Immature natural killer cell (primary cell): ENCODE data around the gene HS6ST3. TPM values are rescaled to one million over a fixed set of nuclear protein-coding genes. Genes with fewer than 3 reads are reported as not detected.

Experiments
- DNase-seq, 3 donors: peaks; one replicate each; pipeline ENCODE4 v3.0.0; 2022; ENCODE audit warnings: mixed read lengths in 1 of 3
- H3K27ac Mint-ChIP-seq, 6 donors: one replicate each; pipeline ENCODE4 v1.8.0; 2020; ENCODE audit warnings: mixed read lengths in 6 of 6, mild to moderate bottlenecking in 5 of 6, inconsistent platforms in 4 of 6, moderate library complexity in 3 of 6
- H3K27me3 Mint-ChIP-seq, 3 donors: one replicate each; pipeline ENCODE4 v1.8.0; 2020 to 2021; ENCODE audit warnings: low read depth in 3 of 3, mild to moderate bottlenecking in 3 of 3, mixed read lengths in 3 of 3, moderate library complexity in 3 of 3, inconsistent platforms in 1 of 3
- H3K36me3 Mint-ChIP-seq, 3 donors: one replicate each; pipeline ENCODE4 v1.8.0; 2020; ENCODE audit warnings: mixed read lengths in 3 of 3, inconsistent platforms in 2 of 3, mild to moderate bottlenecking in 2 of 3
- H3K4me1 Mint-ChIP-seq, 2 donors: one replicate each; pipeline ENCODE4 v1.8.0; 2020; ENCODE audit warnings: inconsistent platforms in 2 of 2, mild to moderate bottlenecking in 2 of 2, mixed read lengths in 2 of 2, moderate library complexity in 1 of 2
- H3K4me3 Mint-ChIP-seq, 5 donors: one replicate each; pipeline ENCODE4 v1.8.0; 2020; ENCODE audit warnings: mild to moderate bottlenecking in 5 of 5, mixed read lengths in 5 of 5, inconsistent platforms in 3 of 5, moderate library complexity in 3 of 5
- H3K9me3 Mint-ChIP-seq, 6 donors: one replicate each; pipeline ENCODE4 v1.8.0; 2020; ENCODE audit warnings: mild to moderate bottlenecking in 6 of 6, mixed read lengths in 6 of 6, inconsistent platforms in 4 of 6, moderate library complexity in 3 of 6
- polyA plus RNA-seq, 3 donors: library from polyadenylated mRNA; unstranded; fragments of 300-500 nt; fragmentation: Illumina TruSeq; gene quantifications; one replicate each; pipeline ENCODE4 v1.2.3, GENCODE V29; 2021

HS6ST3 gene
- polyA plus RNA-seq, 3 donors from 2014 or later: not detected

DNA sequence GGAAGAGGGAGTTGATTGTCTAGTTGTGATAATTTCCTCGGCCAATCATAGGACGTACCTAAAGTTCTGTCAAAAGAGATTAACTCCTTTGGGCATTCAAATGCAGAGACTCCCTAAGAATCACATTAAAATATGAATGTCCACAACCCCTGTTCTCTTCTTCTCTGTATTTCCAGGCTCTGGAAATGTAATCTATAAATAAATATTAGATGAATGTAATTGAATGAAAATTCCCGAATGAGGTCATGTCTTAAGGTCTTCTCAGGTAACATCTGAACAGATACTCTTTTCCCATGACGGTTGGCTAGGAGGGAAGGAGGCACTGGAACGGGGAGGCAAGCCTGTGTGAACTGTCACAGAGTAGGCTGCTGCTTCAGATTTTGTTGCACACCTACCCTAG lies 759.2 kb downstream of the HS6ST3 start:
- Mint-ChIP-seq H3K36me3 (no peaks in the 10 kb centered on the region), H3K9me3 (peaks cover 2 to 29% (median 7%) of the 10 kb centered on the region in 6 donors), H3K27me3 (no peaks in the 10 kb centered on the region), H3K4me3 (no peak overlapping the region), H3K4me1 (no peaks in the 10 kb centered on the region), H3K27ac (no peak overlapping the region)
- DNase-seq: no peak

DNA sequence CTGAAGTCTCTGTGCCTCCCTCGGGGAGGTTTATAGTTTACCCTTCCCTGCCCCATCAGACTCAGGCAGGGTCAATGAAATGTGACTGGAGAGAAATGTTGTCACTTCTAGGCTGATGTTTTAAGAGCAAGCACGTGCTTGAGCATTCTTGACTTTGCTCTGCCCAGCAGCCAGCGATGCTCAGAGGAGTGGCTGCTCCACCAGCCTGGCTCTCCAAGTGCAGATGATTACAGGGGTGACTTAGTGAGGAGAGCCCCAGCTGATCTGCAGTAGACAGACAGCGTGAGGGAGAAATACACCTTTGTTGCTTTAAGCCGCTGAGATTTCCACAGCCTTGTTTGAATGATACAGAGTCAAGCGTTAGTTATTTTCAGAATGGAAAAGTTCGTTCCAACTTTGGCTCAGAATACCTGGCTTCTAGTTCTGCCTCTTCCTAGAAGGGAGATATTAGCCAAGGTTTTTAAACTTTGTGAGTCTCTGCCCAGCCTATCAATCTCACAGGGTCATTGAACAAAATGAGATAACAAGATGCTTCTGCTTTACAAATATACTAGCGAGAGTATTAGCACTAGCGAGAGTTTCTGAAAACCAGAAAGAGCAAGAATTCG lies 760.7 kb downstream of the HS6ST3 start:
- H3K27me3 Mint-ChIP-seq: no peaks in the 10 kb centered on the region
- no peaks in the 10 kb centered on the region for H3K36me3 Mint-ChIP-seq
- no peak overlapping the region for H3K27ac Mint-ChIP-seq
- no peak overlapping the region for H3K4me3 Mint-ChIP-seq
- no peaks in the 10 kb centered on the region for H3K4me1 Mint-ChIP-seq
- H3K9me3 Mint-ChIP-seq: peaks cover 2 to 35% (median 6%) of the 10 kb centered on the region in 6 donors
- no peak for DNase-seq

DNA sequence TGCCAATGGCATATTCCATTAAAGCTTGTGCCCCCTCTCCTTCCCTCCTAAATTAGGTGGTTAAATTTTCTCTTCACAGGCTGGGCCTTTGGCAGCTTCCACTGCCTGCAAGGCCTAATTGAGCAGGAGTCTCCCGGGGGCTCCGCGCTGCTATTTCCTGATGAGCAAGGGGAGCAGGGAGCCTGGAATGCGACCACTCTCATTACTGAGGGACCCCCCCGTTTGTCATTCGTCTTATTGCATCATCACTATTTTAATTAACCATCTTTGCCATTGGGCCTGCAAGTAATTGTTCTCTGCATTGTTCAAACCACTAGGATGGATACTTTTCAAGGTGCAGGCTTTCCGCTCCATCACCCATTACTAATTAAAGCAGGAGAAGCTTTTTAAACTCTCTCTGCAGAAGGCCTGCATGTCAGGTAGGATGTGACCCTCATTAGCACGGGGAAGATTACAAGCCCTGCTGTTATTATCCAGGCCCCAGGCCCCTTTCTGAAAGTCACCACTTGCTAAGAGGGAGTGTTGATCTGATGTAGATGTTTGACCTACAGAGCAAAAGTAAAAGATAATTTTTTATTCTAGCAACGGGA lies 762.0 kb downstream of the HS6ST3 start:
- Mint-ChIP-seq H3K9me3 (peaks cover 2 to 32% (median 6%) of the 10 kb centered on the region in 6 donors), H3K4me3 (no peak overlapping the region), H3K27ac (no peak overlapping the region), H3K27me3 (no peaks in the 10 kb centered on the region), H3K36me3 (no peaks in the 10 kb centered on the region), H3K4me1 (no peaks in the 10 kb centered on the region)
- DNase-seq: no peak

DNA sequence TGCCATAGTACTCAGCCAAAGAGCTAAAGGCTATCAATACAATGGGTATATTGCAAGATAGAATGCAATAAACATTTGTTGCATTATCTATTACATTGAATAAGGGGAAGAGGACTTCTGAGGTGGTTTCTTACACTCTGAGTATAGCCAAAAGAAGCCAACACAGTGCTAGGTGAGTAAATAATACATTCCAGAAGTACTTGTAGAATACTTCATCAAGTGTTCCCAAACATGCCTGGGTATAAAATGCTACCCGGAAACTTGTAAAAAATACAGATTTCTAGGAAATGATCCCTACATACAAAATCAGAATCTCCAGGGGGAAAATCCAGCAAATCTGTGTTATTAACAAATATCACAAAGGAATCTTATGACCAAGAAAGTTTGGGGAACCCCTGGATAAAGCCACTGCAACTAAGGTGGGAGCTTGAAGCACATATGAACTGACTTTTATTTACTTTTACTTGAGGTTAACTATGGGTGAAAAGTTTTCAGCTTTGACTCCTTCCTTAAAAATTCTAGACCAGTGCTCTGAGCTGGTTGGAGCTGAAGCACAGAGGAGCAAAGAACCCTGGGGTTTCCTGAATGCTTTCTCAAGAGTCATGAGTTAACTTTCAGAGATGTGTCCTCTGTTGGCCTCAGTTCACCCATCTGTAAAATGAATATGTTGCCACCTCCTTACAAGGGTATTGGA lies 768.4 kb downstream of the HS6ST3 start:
- no peak for DNase-seq
- H3K9me3 Mint-ChIP-seq: peaks cover 0 to 6% (median 3%) of the 10 kb centered on the region in 6 donors
- no peak overlapping the region for H3K27ac Mint-ChIP-seq
- H3K4me3 Mint-ChIP-seq: no peak overlapping the region
- H3K27me3 Mint-ChIP-seq: no peaks in the 10 kb centered on the region
- no peaks in the 10 kb centered on the region for H3K36me3 Mint-ChIP-seq
- no peaks in the 10 kb centered on the region for H3K4me1 Mint-ChIP-seq

DNA sequence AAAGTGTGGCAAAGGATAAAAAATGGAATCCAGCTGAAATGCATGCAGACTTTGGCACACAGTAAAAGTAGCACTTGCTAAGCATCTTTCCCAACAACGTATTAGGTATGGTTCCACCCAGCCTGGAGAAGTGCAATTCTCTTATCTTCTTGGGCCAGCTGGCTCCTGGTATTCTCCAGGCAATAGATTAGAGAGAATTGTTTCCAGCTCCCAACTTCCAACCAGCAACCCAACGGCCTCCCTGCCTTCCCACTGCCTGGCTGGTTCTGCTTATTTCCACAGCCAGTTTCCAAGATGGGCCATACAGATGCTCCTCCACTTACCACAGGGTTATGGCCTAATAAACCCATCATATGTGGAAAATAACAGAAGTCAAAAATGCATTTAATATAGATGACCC lies 771.0 kb downstream of the HS6ST3 start:
- peaks cover 0 to 8% (median under 1%) of the 10 kb centered on the region in 6 donors for H3K9me3 Mint-ChIP-seq
- DNase-seq: no peak
- no peak overlapping the region for H3K27ac Mint-ChIP-seq
- no peaks in the 10 kb centered on the region for H3K36me3 Mint-ChIP-seq
- no peaks in the 10 kb centered on the region for H3K27me3 Mint-ChIP-seq
- H3K4me3 Mint-ChIP-seq: no peak overlapping the region
- no peaks in the 10 kb centered on the region for H3K4me1 Mint-ChIP-seq

DNA sequence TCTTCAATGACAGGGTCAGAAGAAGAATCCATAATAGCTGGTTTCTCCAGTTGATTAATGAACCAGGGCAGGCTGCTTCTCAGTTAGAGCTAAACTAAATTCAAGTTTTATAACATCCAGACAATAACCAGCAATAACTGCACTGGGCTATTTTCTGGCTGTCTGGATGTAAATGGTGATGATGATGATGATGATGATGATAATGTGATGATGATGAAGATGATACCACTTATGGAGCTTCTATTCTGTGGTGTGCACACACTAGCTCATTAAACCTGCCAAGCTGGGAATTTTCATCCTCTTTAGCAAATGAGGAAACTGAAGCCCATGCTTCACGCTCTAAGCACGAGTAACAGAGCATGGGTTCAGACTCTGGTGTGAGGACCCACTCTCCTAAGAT lies 772.2 kb downstream of the HS6ST3 start:
- H3K36me3 Mint-ChIP-seq: no peaks in the 10 kb centered on the region
- no peak overlapping the region for H3K4me3 Mint-ChIP-seq
- peaks cover 0 to 14% (median under 1%) of the 10 kb centered on the region in 6 donors for H3K9me3 Mint-ChIP-seq
- DNase-seq: no peak
- H3K27me3 Mint-ChIP-seq: no peaks in the 10 kb centered on the region
- no peak overlapping the region for H3K27ac Mint-ChIP-seq
- H3K4me1 Mint-ChIP-seq: no peaks in the 10 kb centered on the region

DNA sequence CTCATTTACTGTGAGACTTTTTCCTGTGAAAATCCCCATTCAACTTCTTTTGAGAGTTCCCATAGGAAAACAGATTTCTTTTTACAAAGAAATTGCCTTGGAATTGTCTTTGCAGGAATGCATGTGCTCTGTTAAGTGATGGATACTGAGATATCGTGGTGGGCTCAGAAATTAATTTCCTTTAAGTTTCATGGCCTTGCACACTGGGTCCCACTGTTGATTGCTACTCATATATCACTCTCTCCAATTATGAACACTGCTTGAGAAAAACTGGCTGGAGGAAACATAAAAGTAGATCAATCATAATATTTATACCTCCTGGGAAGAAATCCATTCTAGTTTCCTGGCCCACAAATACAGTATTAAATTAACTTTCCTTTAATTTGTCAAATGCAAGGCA lies 773.1 kb downstream of the HS6ST3 start:
- no peak for DNase-seq
- Mint-ChIP-seq H3K4me3 (no peak overlapping the region), H3K36me3 (no peaks in the 10 kb centered on the region), H3K4me1 (no peaks in the 10 kb centered on the region), H3K27ac (no peak overlapping the region), H3K9me3 (peaks cover 0 to 14% (median 4%) of the 10 kb centered on the region in 6 donors), H3K27me3 (no peaks in the 10 kb centered on the region)

DNA sequence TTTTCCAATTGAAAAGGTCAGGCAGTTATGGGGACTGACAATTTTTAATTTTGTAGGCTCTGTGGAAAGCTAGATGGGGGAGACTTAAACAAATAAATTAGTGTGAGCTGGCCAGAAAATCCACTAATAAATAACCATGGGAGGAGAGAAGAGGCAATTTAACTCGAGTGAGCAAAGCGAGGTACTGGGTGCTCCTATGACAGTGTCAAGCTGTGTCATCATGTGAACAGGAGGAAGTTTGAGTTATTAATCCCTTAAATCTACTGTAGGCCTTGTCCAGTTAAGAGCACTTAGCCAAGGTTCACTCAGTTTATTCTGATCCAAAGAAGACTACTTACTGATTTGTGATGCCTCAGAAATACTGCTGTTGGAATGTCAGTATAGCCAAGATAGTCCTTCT lies 781.6 kb downstream of the HS6ST3 start:
- Mint-ChIP-seq H3K4me1 (no peaks in the 10 kb centered on the region), H3K27ac (no peak overlapping the region), H3K36me3 (no peaks in the 10 kb centered on the region), H3K27me3 (peaks cover 0 to 1% (median 0%) of the 10 kb centered on the region in 3 donors), H3K9me3 (peaks cover 0 to 19% (median 11%) of the 10 kb centered on the region in 6 donors), H3K4me3 (no peak overlapping the region)
- DNase-seq: no peak

DNA sequence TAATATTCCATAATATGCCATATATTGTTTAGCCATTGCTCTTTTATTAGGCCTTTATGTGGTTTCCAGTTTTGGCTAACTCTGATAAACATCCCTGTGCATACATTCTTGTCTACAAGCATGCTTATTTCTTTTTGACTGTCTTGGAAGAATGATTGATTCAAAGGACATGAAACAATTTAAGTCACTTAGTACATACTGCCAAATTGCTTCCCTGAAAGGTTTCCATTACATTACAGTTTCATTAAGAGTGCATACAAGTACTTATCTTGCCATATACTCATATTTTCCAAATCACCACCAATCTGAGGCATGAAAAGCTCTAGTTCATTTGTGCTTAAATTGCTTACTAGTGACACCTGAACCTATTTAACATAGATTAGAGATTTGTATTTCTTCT lies 790.5 kb downstream of the HS6ST3 start:
- H3K27ac Mint-ChIP-seq: no peak overlapping the region
- DNase-seq: no peak
- no peak overlapping the region for H3K4me3 Mint-ChIP-seq
- no peaks in the 10 kb centered on the region for H3K4me1 Mint-ChIP-seq
- no peaks in the 10 kb centered on the region for H3K27me3 Mint-ChIP-seq
- peaks cover 4 to 30% (median 8%) of the 10 kb centered on the region in 6 donors for H3K9me3 Mint-ChIP-seq
- no peaks in the 10 kb centered on the region for H3K36me3 Mint-ChIP-seq

Other genes starting within 250 kb of the HS6ST3 start
- gene UGGT2, start 36.7 kb upstream of the HS6ST3 start, polyA plus RNA-seq: under 1 TPM in 1 of 3 donors, not detected in 2; 0.86 TPM